Adipocyte (in vitro differentiated cells): ENCODE measurements around the gene PAPPA.

Experiments
- DNase-seq: peaks from one replicate; pipeline ENCODE4 v3.0.0-alpha.2; 2015; ENCODE audit warnings: low read depth
- H3K27me3 ChIP-seq: replicated peaks from 2 replicates; pipeline ENCODE4 v1.7.0; 2013; ENCODE audit warnings: mild to moderate bottlenecking, low read length, moderate library complexity; ENCODE audit not compliant: control insufficient read depth, insufficient read depth
- H3K36me3 ChIP-seq: 2 replicates; pipeline ENCODE4 v1.7.0; 2013; ENCODE audit warnings: low read length, mild to moderate bottlenecking, moderate library complexity; ENCODE audit not compliant: control insufficient read depth, insufficient read depth, severe bottlenecking
- H3K4me1 ChIP-seq: 2 replicates; pipeline ENCODE4 v1.7.0; 2013; ENCODE audit warnings: mild to moderate bottlenecking, low read length, moderate library complexity; ENCODE audit not compliant: control insufficient read depth, insufficient read depth
- H3K4me3 ChIP-seq: 2 replicates; pipeline ENCODE4 v1.7.0; 2013; ENCODE audit warnings: mild to moderate bottlenecking, low read length, moderate library complexity
- H3K9ac ChIP-seq: 2 replicates; pipeline ENCODE4 v1.7.0; 2013; ENCODE audit warnings: mild to moderate bottlenecking, low read length, moderate library complexity
- H3K9me3 ChIP-seq: 2 replicates; pipeline ENCODE4 v1.7.0; 2013; ENCODE audit warnings: mild to moderate bottlenecking, low read length, moderate library complexity; ENCODE audit not compliant: control insufficient read depth

The PAPPA gene

GRCh38 chr9:116137581-116137980 lies 16.0 kb upstream of the PAPPA start:
- no peak overlapping the region for H3K9ac ChIP-seq
- peaks cover 3% of the 10 kb centered on the region for H3K27me3 ChIP-seq
- no peaks in the 10 kb centered on the region for H3K9me3 ChIP-seq
- peaks cover 3% of the 10 kb centered on the region for H3K4me1 ChIP-seq
- no peak overlapping the region for H3K4me3 ChIP-seq
- DNase-seq = no peak
- H3K36me3 ChIP-seq = no peaks in the 10 kb centered on the region

- no peak overlapping the region for H3K9ac ChIP-seq
- no peaks in the 10 kb centered on the region for H3K9me3 ChIP-seq
- H3K36me3 ChIP-seq = no peaks in the 10 kb centered on the region
- H3K4me3 ChIP-seq = no peak overlapping the region
- DNase-seq = no peak
- peaks cover 13% of the 10 kb centered on the region for H3K4me1 ChIP-seq
- H3K27me3 ChIP-seq = peaks cover 3% of the 10 kb centered on the region
Measured at GRCh38 chr9:116141864-116142561, 11.6 kb upstream of the PAPPA start.

- no peak for DNase-seq
- H3K9ac ChIP-seq = no peak overlapping the region
- H3K4me1 ChIP-seq = peaks cover 13% of the 10 kb centered on the region
- no peak overlapping the region for H3K4me3 ChIP-seq
- H3K36me3 ChIP-seq = no peaks in the 10 kb centered on the region
- H3K27me3 ChIP-seq = no peaks in the 10 kb centered on the region
- H3K9me3 ChIP-seq = no peaks in the 10 kb centered on the region
Measured at GRCh38 chr9:116142706-116143492, 10.7 kb upstream of the PAPPA start.

- H3K27me3 ChIP-seq = no peaks in the 10 kb centered on the region
- no peaks in the 10 kb centered on the region for H3K36me3 ChIP-seq
- H3K4me1 ChIP-seq = peaks cover 13% of the 10 kb centered on the region
- no peaks in the 10 kb centered on the region for H3K9me3 ChIP-seq
- H3K9ac ChIP-seq = no peak overlapping the region
- H3K4me3 ChIP-seq = no peak overlapping the region
- DNase-seq = peak; percentile 25
Measured at GRCh38 chr9:116144038-116144437, 9.6 kb upstream of the PAPPA start.

- Histone ChIP-seq H3K9me3 (no peaks in the 10 kb centered on the region), H3K36me3 (no peaks in the 10 kb centered on the region), H3K9ac (no peak overlapping the region), H3K4me3 (no peak overlapping the region), H3K27me3 (no peaks in the 10 kb centered on the region), H3K4me1 (peaks cover 13% of the 10 kb centered on the region)
- no peak for DNase-seq
Measured at GRCh38 chr9:116144555-116144954, 9.0 kb upstream of the PAPPA start.

GRCh38 chr9:116145036-116145435 lies 8.6 kb upstream of the PAPPA start:
- no peak overlapping the region for H3K4me3 ChIP-seq
- peaks cover 13% of the 10 kb centered on the region for H3K4me1 ChIP-seq
- no peaks in the 10 kb centered on the region for H3K9me3 ChIP-seq
- no peaks in the 10 kb centered on the region for H3K36me3 ChIP-seq
- DNase-seq = no peak
- H3K9ac ChIP-seq = no peak overlapping the region
- no peaks in the 10 kb centered on the region for H3K27me3 ChIP-seq

GRCh38 chr9:116147821-116148220 lies 5.8 kb upstream of the PAPPA start:
- Histone ChIP-seq H3K9me3 (no peaks in the 10 kb centered on the region), H3K4me3 (no peak overlapping the region), H3K9ac (no peak overlapping the region), H3K4me1 (peaks cover 24% of the 10 kb centered on the region), H3K36me3 (no peaks in the 10 kb centered on the region), H3K27me3 (no peaks in the 10 kb centered on the region)
- DNase-seq = no peak

GRCh38 chr9:116149844-116150243 lies 3.7 kb upstream of the PAPPA start:
- DNase-seq = peak; percentile 37
- H3K4me3 ChIP-seq = no peak overlapping the region
- H3K36me3 ChIP-seq = no peaks in the 10 kb centered on the region
- peaks cover 20% of the 10 kb centered on the region for H3K4me1 ChIP-seq
- H3K27me3 ChIP-seq = no peaks in the 10 kb centered on the region
- no peaks in the 10 kb centered on the region for H3K9me3 ChIP-seq
- H3K9ac ChIP-seq = no peak overlapping the region

- Histone ChIP-seq H3K4me1 (peaks cover 20% of the 10 kb centered on the region), H3K36me3 (no peaks in the 10 kb centered on the region), H3K9me3 (no peaks in the 10 kb centered on the region), H3K27me3 (no peaks in the 10 kb centered on the region), H3K4me3 (no peak overlapping the region), H3K9ac (no peak overlapping the region)
- no peak for DNase-seq
Measured at GRCh38 chr9:116151199-116151598, 2.4 kb upstream of the PAPPA start.

- H3K36me3 ChIP-seq = no peaks in the 10 kb centered on the region
- peaks cover 25% of the 10 kb centered on the region for H3K4me1 ChIP-seq
- no peaks in the 10 kb centered on the region for H3K9me3 ChIP-seq
- peak; percentile 89 for DNase-seq
- peak overlapping the region; percentile 83 for H3K4me3 ChIP-seq
- H3K9ac ChIP-seq = peak overlapping the region; percentile 90
- H3K27me3 ChIP-seq = no peaks in the 10 kb centered on the region
Measured at GRCh38 chr9:116151966-116152381, 1.6 kb upstream of the PAPPA start.

GRCh38 chr9:116152390-116152789 lies 1.2 kb upstream of the PAPPA start:
- peak; percentile 80 for DNase-seq
- no peaks in the 10 kb centered on the region for H3K36me3 ChIP-seq
- no peaks in the 10 kb centered on the region for H3K27me3 ChIP-seq
- H3K4me1 ChIP-seq = peaks cover 29% of the 10 kb centered on the region
- H3K9me3 ChIP-seq = no peaks in the 10 kb centered on the region
- H3K4me3 ChIP-seq = peak overlapping the region; percentile 83
- H3K9ac ChIP-seq = peak overlapping the region; percentile 90
